MCF 10A (cell line): ENCODE data around the gene B4GALT2. TPM values are rescaled to one million over a fixed set of nuclear protein-coding genes. Genes with fewer than 3 reads are reported as not detected.

Source experiments
- BruUV-seq: library from RNA; stranded (reverse); fragments of 400-500 nt; replicated peaks from 2 replicates; lab custom pipeline; 2021; lab: Mats Ljungman, UMichigan
- CTCF ChIA-PET: fragments of 300-600 bp; sonication (Branson Sonifier 250); formaldehyde crosslinking; extraction: SDS; loops from one replicate; lab custom pipeline; 2021; ENCODE audit warnings: antibody characterized with exemption, inconsistent platforms; lab: Yijun Ruan, JAX
- POLR2A ChIA-PET: fragments of 300-600, 350-650 bp; sonication (Branson Sonifier 250); formaldehyde crosslinking; extraction: SDS; loops from one replicate; lab custom pipeline; 2020; ENCODE audit warnings: antibody characterized with exemption, inconsistent platforms; lab: Yijun Ruan, JAX
- DNase-seq: peaks from one replicate; pipeline ENCODE4 v3.0.0-alpha.2; 2018; ENCODE audit not compliant: unreplicated experiment
- H3K27ac Mint-ChIP-seq: one replicate; pipeline ENCODE4 v1.8.0; 2022; ENCODE audit warnings: mild to moderate bottlenecking, low read depth, mixed read lengths; ENCODE audit not compliant: unreplicated experiment
- H3K27me3 Mint-ChIP-seq: one replicate; pipeline ENCODE4 v1.8.0; 2022; ENCODE audit warnings: mixed read lengths; ENCODE audit not compliant: insufficient read depth, unreplicated experiment
- H3K36me3 Mint-ChIP-seq: one replicate; pipeline ENCODE4 v1.8.0; 2022; ENCODE audit warnings: mild to moderate bottlenecking, moderate library complexity, mixed read lengths; ENCODE audit not compliant: insufficient read depth, unreplicated experiment
- H3K4me1 Mint-ChIP-seq: one replicate; pipeline ENCODE4 v1.8.0; 2022; ENCODE audit warnings: mixed read lengths; ENCODE audit not compliant: insufficient read depth, unreplicated experiment
- H3K4me3 Mint-ChIP-seq: one replicate; pipeline ENCODE4 v1.8.0; 2022; ENCODE audit warnings: mild to moderate bottlenecking, moderate library complexity, mixed read lengths; ENCODE audit not compliant: unreplicated experiment
- H3K9me3 Mint-ChIP-seq: one replicate; pipeline ENCODE4 v1.8.0; 2022; ENCODE audit warnings: mixed read lengths; ENCODE audit not compliant: unreplicated experiment
- CTCF ChIP-seq: fragments of 200-600 bp; IDR thresholded peaks from one replicate; pipeline ENCODE4 v1.8.0; 2022; ENCODE audit warnings: antibody characterized with exemption, mild to moderate bottlenecking; ENCODE audit not compliant: unreplicated experiment
- intact Hi-C: fragments of 100-400 bp; cut with micrococcal nuclease; formaldehyde crosslinking; loops from 2 replicates; pipeline ENCODE4 v1.14.1; 2022
- total RNA-seq: library from RNA; stranded (reverse); gene quantifications from 2 replicates; pipeline ENCODE4 v1.2.3, GENCODE V29; 2022

The B4GALT2 gene
- total RNA-seq, 1 experiment from 2014 or later: 68.4 TPM

- intact Hi-C loops: loop anchor here (1.0 kb wide), 2 partner anchors 23 to 183 kb away; no protein-coding TSS in a partner anchor
- peak; percentile 94 for DNase-seq
- H3K36me3 Mint-ChIP-seq: peaks cover 11% of the 10 kb centered on the region
- H3K27ac Mint-ChIP-seq: peak within 1 kb of the TSS; percentile 99
- CTCF ChIA-PET: interaction anchor here (0.6 to 4.3 kb wide), 28 partner anchors 8 to 234 kb away, joined by 3 to 60 read pairs (median 4); partner anchors contain the start of genes ARTN and DPH2
- no peaks in the 10 kb centered on the region for H3K9me3 Mint-ChIP-seq
- H3K4me1 Mint-ChIP-seq: peaks cover 30% of the 10 kb centered on the region
- H3K27me3 Mint-ChIP-seq: no peaks in the 10 kb centered on the region
- no TSS peak for BruUV-seq
- TF ChIP-seq CTCF: peak; percentile 56
- H3K4me3 Mint-ChIP-seq: peak within 1 kb of the TSS; percentile 99
- POLR2A ChIA-PET: interaction anchor here (0.6 to 3.8 kb wide), 23 partner anchors 9 to 775 kb away, joined by 3 to 28 read pairs (median 3); partner anchors contain the start of genes ATP6V0B, DPH2, KDM4A and ST3GAL3
Observed at GRCh38 chr1:43946236-43947060, 32.6 kb upstream of the B4GALT2 start, which contains the start of gene IPO13. Gene IPO13, plus strand, starts transcription at chr1:43946950. Its CDS starts 651 bp downstream, at chr1:43947601.

DNA sequence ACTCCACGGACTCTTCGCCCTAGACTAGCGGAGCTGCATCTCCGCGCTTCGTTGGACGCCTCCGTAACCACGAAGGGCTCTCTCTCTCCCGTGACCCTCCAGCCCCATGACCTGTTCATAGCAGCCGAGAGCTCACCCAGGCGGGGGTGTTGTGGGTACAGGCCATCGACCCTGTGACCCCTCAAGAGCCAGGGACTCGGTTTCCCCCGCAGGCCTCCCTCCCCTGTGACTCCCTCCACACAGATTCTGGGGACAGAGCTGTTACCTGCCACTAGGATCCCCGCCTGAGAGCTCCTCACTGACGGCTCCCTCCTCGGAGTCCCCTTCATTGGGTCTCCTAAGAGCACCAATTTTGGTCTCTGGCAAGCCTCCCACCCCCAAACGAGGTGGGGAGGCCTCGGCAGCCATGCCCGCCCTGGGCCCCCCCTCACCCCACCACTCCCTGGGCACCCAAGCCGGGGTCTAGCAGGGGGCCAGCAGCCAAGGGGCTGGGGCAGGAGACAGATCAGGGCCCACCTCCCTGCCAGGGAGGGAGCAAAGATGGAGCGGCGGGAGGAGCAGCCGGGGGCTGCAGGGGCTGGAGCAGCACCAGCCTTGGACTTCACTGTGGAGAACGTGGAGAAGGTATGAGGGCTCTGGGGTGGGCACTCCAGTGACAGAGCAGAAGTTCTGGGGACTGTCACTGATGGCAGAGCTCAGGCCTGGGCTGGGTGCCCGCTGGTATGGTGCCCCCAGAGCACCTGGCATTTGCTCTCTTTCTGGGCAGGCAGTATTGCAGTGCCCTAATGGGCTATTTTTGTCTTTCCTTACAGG, 31.7 kb upstream of the B4GALT2 start:
- H3K9me3 Mint-ChIP-seq: no peaks in the 10 kb centered on the region
- no peak for TF ChIP-seq CTCF
- ChIA-PET CTCF (interaction anchor here (0.6 to 3.9 kb wide), 11 partner anchors 10 to 188 kb away, joined by 3 to 34 read pairs (median 5); partner anchors contain the start of genes ARTN and DPH2), POLR2A (interaction anchor here (0.6 to 3.8 kb wide), 14 partner anchors 10 to 1039 kb away, joined by 3 to 28 read pairs (median 6); partner anchors contain the start of genes ATP6V0B, DPH2, EIF2B3 and KDM4A)
- H3K27me3 Mint-ChIP-seq: no peaks in the 10 kb centered on the region
- TSS peak; percentile 64 for BruUV-seq
- H3K4me3 Mint-ChIP-seq: peak overlapping the region; percentile 99
- peaks cover 30% of the 10 kb centered on the region for H3K4me1 Mint-ChIP-seq
- peak overlapping the region; percentile 99 for H3K27ac Mint-ChIP-seq
- no peak for DNase-seq
- peaks cover 11% of the 10 kb centered on the region for H3K36me3 Mint-ChIP-seq
- intact Hi-C loops: no loop called here

DNA sequence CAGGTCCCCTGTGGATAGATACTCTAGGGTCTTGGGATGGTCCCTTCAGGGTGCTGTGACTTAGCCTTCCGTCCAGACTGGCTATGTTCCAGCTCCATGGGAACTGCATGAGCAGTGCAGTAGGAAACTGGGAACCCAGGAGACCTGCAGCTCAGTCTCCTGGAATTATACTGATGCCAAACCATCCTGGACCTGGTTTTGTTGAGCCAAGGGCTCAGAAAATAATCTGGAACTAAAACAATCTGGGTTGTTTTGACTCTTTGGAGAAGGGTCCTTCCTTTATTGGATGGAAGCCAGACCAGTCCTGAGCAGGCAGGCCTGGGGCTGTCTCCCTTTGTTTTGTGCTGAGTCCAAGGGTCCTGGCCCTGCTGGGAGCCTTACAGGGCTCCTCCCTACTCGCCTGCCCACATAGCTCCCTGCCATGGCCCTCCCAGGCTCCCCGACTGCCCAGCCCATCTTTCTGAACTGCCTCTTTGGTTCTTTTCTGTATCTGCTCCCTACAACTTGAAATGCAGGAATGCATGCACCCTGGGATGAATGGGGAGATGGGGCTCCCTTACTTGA, 31.1 kb upstream of the B4GALT2 start:
- Mint-ChIP-seq H3K4me3 (peak overlapping the region; percentile 99), H3K4me1 (peaks cover 30% of the 10 kb centered on the region), H3K27ac (peak overlapping the region; percentile 99), H3K9me3 (no peaks in the 10 kb centered on the region), H3K27me3 (no peaks in the 10 kb centered on the region), H3K36me3 (peaks cover 11% of the 10 kb centered on the region)
- TF ChIP-seq CTCF: no peak
- BruUV-seq: no TSS peak
- POLR2A ChIA-PET: interaction anchor here (0.6 to 3.8 kb wide), 5 partner anchors 15 to 870 kb away, joined by 3 to 28 read pairs (median 4); partner anchors contain the start of genes ATP6V0B and DPH2
- DNase-seq: no peak
- intact Hi-C loops: no loop called here
- CTCF ChIA-PET: interaction anchor here (1.0 to 3.9 kb wide), 4 partner anchors 19 to 184 kb away, joined by 3 to 34 read pairs (median 8); no protein-coding TSS in a partner anchor
